ENCODE data around the gene NOL6.

Gene NOL6

DNA sequence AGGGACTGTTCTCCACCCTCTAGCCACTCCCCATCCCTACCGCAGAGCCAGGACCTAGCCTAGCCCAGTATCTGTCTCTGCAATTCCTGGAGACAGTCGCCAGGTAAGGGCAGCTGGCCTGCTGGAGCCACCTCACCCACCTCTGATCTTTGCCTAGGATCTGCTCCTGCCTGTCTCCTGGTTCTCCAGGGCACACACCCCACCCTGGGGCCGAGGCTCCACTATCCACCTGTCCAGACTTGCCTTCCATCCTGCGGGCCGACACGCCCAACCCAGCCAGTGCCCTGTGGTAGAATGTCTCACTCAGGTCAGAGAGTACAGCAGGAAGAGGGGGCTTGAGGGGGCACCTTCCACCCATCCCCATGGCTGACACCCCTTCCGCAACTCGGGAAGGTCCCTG lies 55.6 kb downstream of the NOL6 start:
- H3K4me2 ChIP-seq (ENCODE audit: insufficient read depth, low read length), result no peak overlapping the region
- H4K20me1 ChIP-seq (ENCODE audit: insufficient read depth, low read length), result no peaks in the 10 kb centered on the region
- H2AFZ ChIP-seq (ENCODE audit: low read depth, low read length), result no peak overlapping the region
- no peaks in the 10 kb centered on the region for H3K9me3 ChIP-seq (ENCODE audit: insufficient read depth, low read length, severe bottlenecking)
- no peak for TF ChIP-seq EZH2 (IDR thresholded peaks at IDR 0.05; ENCODE audit: borderline replicate concordance, low read depth, low read length, severe bottlenecking)
- TF ChIP-seq, protein P1, sequence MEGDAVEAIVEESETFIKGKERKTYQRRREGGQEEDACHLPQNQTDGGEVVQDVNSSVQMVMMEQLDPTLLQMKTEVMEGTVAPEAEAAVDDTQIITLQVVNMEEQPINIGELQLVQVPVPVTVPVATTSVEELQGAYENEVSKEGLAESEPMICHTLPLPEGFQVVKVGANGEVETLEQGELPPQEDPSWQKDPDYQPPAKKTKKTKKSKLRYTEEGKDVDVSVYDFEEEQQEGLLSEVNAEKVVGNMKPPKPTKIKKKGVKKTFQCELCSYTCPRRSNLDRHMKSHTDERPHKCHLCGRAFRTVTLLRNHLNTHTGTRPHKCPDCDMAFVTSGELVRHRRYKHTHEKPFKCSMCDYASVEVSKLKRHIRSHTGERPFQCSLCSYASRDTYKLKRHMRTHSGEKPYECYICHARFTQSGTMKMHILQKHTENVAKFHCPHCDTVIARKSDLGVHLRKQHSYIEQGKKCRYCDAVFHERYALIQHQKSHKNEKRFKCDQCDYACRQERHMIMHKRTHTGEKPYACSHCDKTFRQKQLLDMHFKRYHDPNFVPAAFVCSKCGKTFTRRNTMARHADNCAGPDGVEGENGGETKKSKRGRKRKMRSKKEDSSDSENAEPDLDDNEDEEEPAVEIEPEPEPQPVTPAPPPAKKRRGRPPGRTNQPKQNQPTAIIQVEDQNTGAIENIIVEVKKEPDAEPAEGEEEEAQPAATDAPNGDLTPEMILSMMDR (IDR thresholded peaks at IDR 0.05; ENCODE audit: borderline replicate concordance, extremely low read depth, low read length, poor library complexity, severe bottlenecking), result no peak
- peaks cover 22% of the 10 kb centered on the region for H3K4me1 ChIP-seq (ENCODE audit: insufficient read depth, low read length)
- H3K4me3 ChIP-seq (ENCODE audit: low read depth in 1 of 2, low read length in 2 of 2), result no peak overlapping the region
- H3K9ac ChIP-seq (ENCODE audit: low read depth, low read length), result no peak overlapping the region
- DNase-seq, result no peak
- no peak for ATAC-seq (ENCODE audit: insufficient read depth, low read depth)
- no peaks in the 10 kb centered on the region for H3K27me3 ChIP-seq (ENCODE audit: insufficient read depth, low read length, poor library complexity)
- H3K36me3 ChIP-seq (ENCODE audit: insufficient read depth, low read length), result no peaks in the 10 kb centered on the region
- H3K27ac ChIP-seq (ENCODE audit: low read length), result no peak overlapping the region
- H3K79me2 ChIP-seq (ENCODE audit: insufficient read depth, low read length), result no peaks in the 10 kb centered on the region

DNA sequence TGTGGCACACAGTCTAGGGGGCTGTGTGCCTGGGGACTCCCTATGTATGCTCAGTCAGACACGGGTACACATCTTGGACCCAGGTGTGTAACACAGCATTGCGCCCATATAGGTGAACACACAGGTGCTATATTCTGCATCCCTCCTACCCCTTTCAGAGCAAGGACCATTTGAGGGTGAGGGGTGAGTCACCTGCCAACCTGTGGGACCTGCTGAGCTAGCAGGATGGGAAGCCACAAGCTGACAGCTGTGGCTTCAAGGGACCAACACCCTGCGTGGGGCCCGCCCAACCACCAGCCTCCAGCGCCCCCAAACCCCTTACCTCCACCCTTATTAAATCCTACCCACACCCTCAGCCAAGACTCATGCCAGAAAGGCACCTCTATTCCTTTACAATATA lies 56.7 kb downstream of the NOL6 start:
- no peak for ATAC-seq (ENCODE audit: insufficient read depth, low read depth)
- Histone ChIP-seq H3K79me2 (ENCODE audit: insufficient read depth, low read length) (no peaks in the 10 kb centered on the region), H3K4me3 (ENCODE audit: low read depth in 1 of 2, low read length in 2 of 2) (no peak overlapping the region), H2AFZ (ENCODE audit: low read depth, low read length) (no peak overlapping the region), H4K20me1 (ENCODE audit: insufficient read depth, low read length) (no peaks in the 10 kb centered on the region), H3K4me2 (ENCODE audit: insufficient read depth, low read length) (no peak overlapping the region), H3K27ac (ENCODE audit: low read length) (no peak overlapping the region), H3K9ac (ENCODE audit: low read depth, low read length) (no peak overlapping the region), H3K9me3 (ENCODE audit: insufficient read depth, low read length, severe bottlenecking) (no peaks in the 10 kb centered on the region), H3K36me3 (ENCODE audit: insufficient read depth, low read length) (no peaks in the 10 kb centered on the region), H3K27me3 (ENCODE audit: insufficient read depth, low read length, poor library complexity) (no peaks in the 10 kb centered on the region), H3K4me1 (ENCODE audit: insufficient read depth, low read length) (peaks cover 22% of the 10 kb centered on the region)
- no peak for DNase-seq
- TF ChIP-seq, protein P1 (IDR thresholded peaks at IDR 0.05; ENCODE audit: borderline replicate concordance, extremely low read depth, low read length, poor library complexity, severe bottlenecking), result no peak
- no peak for TF ChIP-seq EZH2 (IDR thresholded peaks at IDR 0.05; ENCODE audit: borderline replicate concordance, low read depth, low read length, severe bottlenecking)

DNA sequence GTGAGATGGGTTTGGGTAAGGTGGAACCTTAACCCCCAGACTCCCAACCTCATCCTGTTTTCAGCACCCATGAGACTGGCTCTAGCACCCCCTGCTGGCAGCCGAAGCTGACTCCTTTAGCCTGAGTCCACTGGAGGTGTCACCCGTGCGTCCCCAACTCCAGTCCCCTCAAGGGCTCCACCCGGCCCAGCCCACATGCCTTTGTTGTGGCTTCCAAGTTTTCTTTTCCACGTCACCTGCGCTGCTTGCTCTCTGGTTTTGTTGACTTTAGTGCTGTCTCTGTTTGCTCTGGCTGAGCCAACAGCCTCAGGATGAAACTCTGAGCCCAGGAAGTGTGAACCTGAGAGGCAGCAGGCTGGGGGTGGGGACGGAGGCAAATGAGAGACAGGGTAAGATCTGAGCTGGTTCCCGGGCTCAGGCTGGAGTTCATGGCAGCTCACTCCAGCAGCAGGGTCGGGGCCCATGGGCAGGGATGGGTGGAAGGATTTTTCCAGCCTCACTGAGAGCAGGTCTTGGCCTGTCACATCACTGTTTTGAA lies 58.2 kb downstream of the NOL6 start:
- H3K27ac ChIP-seq (ENCODE audit: low read length), result peak overlapping the region; percentile 66
- no peaks in the 10 kb centered on the region for H4K20me1 ChIP-seq (ENCODE audit: insufficient read depth, low read length)
- peak overlapping the region; percentile 48 for H3K9ac ChIP-seq (ENCODE audit: low read depth, low read length)
- no peaks in the 10 kb centered on the region for H3K79me2 ChIP-seq (ENCODE audit: insufficient read depth, low read length)
- no peaks in the 10 kb centered on the region for H3K27me3 ChIP-seq (ENCODE audit: insufficient read depth, low read length, poor library complexity)
- H3K9me3 ChIP-seq (ENCODE audit: insufficient read depth, low read length, severe bottlenecking), result no peaks in the 10 kb centered on the region
- H3K36me3 ChIP-seq (ENCODE audit: insufficient read depth, low read length), result no peaks in the 10 kb centered on the region
- peak; percentile 92 for DNase-seq
- ATAC-seq (ENCODE audit: insufficient read depth, low read depth), result peak; percentile 93
- H3K4me3 ChIP-seq (ENCODE audit: low read depth in 1 of 2, low read length in 2 of 2), result peak overlapping the region in 1 of 2 experiments; percentile 33; a peak in 2 of 4 replicates
- H2AFZ ChIP-seq (ENCODE audit: low read depth, low read length), result peak overlapping the region; percentile 90
- TF ChIP-seq EZH2 (IDR thresholded peaks at IDR 0.05; ENCODE audit: borderline replicate concordance, low read depth, low read length, severe bottlenecking), result no peak
- TF ChIP-seq, protein P1 (IDR thresholded peaks at IDR 0.05; ENCODE audit: borderline replicate concordance, extremely low read depth, low read length, poor library complexity, severe bottlenecking), result peak; percentile 95
- H3K4me2 ChIP-seq (ENCODE audit: insufficient read depth, low read length), result peak overlapping the region; percentile 61
- peaks cover 22% of the 10 kb centered on the region for H3K4me1 ChIP-seq (ENCODE audit: insufficient read depth, low read length)

All from DND-41 (cell line).